Measurements from ENCODE around the gene GALNT9.

DNA sequence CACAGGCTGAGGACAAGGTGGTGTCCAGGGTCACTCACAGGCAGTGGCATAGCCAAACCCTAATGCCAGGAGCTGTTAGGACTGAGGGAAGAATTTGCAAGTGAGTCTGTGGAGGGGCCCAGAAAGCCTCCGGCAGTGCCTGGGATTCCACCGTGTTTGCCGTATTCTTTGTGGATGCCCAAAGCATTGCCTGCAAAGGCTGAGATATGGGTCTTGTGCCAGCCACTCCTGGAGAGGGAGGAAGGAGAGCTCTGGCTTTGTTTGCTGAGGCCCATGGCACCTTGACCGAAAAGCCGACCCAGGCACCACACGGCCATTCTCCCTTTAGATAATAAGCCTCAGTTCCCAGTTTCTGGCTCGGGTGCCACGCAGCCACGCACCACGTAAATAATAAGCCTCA is 35.8 kb upstream of the GALNT9 start:
- TF ChIP-seq, protein P1, sequence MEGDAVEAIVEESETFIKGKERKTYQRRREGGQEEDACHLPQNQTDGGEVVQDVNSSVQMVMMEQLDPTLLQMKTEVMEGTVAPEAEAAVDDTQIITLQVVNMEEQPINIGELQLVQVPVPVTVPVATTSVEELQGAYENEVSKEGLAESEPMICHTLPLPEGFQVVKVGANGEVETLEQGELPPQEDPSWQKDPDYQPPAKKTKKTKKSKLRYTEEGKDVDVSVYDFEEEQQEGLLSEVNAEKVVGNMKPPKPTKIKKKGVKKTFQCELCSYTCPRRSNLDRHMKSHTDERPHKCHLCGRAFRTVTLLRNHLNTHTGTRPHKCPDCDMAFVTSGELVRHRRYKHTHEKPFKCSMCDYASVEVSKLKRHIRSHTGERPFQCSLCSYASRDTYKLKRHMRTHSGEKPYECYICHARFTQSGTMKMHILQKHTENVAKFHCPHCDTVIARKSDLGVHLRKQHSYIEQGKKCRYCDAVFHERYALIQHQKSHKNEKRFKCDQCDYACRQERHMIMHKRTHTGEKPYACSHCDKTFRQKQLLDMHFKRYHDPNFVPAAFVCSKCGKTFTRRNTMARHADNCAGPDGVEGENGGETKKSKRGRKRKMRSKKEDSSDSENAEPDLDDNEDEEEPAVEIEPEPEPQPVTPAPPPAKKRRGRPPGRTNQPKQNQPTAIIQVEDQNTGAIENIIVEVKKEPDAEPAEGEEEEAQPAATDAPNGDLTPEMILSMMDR (IDR thresholded peaks at IDR 0.05), result no peak
- no peak for TF ChIP-seq POLR2A (IDR thresholded peaks at IDR 0.05)

Measured in tibial nerve (tissue), 3 donors.